ENCODE measurements around the gene HRH1. TPM values are rescaled to one million over a fixed set of nuclear protein-coding genes. Genes with fewer than 3 reads are reported as not detected.

Gene HRH1
- total and polyA plus RNA-seq, 4 donors, result 2.3 to 8.3 (median 4.6) TPM

GRCh38 chr3:11206316-11206715 lies 52.0 kb downstream of the HRH1 start:
- H3K27me3 ChIP-seq (ENCODE audit: control insufficient read depth in 3 of 3, insufficient read depth in 3 of 3, low read length in 2 of 3), result no peaks in the 10 kb centered on the region
- peaks cover 0 to 11% (median 0%) of the 10 kb centered on the region in 5 donors for H3K4me1 ChIP-seq (ENCODE audit: control insufficient read depth in 5 of 5, insufficient read depth in 5 of 5, low read length in 5 of 5)
- H3K9ac ChIP-seq (ENCODE audit: insufficient read depth in 1 of 2, low read length in 2 of 2), result no peak overlapping the region
- TF ChIP-seq CTCF (IDR thresholded peaks at IDR 0.05; ENCODE audit: control extremely low read depth, extremely low read depth), result no peak
- peak overlapping the region in 1 of 2 donors; percentile 5 for H3K27ac ChIP-seq (ENCODE audit: low read depth in 1 of 2, low read length in 1 of 2)
- no peaks in the 10 kb centered on the region for H3K9me3 ChIP-seq (ENCODE audit: control insufficient read depth in 4 of 4, insufficient read depth in 3 of 4, low read length in 3 of 4)
- H3K36me3 ChIP-seq (ENCODE audit: control insufficient read depth in 4 of 4, insufficient read depth in 4 of 4, low read length in 4 of 4), result no peaks in the 10 kb centered on the region
- no peak for DNase-seq
- no peak overlapping the region for H3K4me3 ChIP-seq
- WGBS, 2 donors, result 63 to 88% methylated on average over 8 of the region's 8 CpGs
- peak; percentile 49 for ATAC-seq (ENCODE audit: insufficient read depth, low FRiP score)

- no peak overlapping the region for H3K4me3 ChIP-seq
- DNase-seq (no peak), ATAC-seq (ENCODE audit: insufficient read depth, low FRiP score) (no peak)
- H3K4me1 ChIP-seq (ENCODE audit: control insufficient read depth in 5 of 5, insufficient read depth in 5 of 5, low read length in 5 of 5), result peaks cover 0 to 11% (median 0%) of the 10 kb centered on the region in 5 donors
- peaks cover 0 to 2% (median 0%) of the 10 kb centered on the region in 3 donors for H3K27me3 ChIP-seq (ENCODE audit: control insufficient read depth in 3 of 3, insufficient read depth in 3 of 3, low read length in 2 of 3)
- 88 to 91% methylated on average over 8 of the region's 8 CpGs for WGBS, 2 donors
- TF ChIP-seq CTCF (IDR thresholded peaks at IDR 0.05; ENCODE audit: control extremely low read depth, extremely low read depth), result no peak
- no peaks in the 10 kb centered on the region for H3K36me3 ChIP-seq (ENCODE audit: control insufficient read depth in 4 of 4, insufficient read depth in 4 of 4, low read length in 4 of 4)
- H3K27ac ChIP-seq (ENCODE audit: low read depth in 1 of 2, low read length in 1 of 2), result peak overlapping the region in 1 of 2 donors; percentile 5
- no peak overlapping the region for H3K9ac ChIP-seq (ENCODE audit: insufficient read depth in 1 of 2, low read length in 2 of 2)
- no peaks in the 10 kb centered on the region for H3K9me3 ChIP-seq (ENCODE audit: control insufficient read depth in 4 of 4, insufficient read depth in 3 of 4, low read length in 3 of 4)
Measured at GRCh38 chr3:11206953-11207352, 52.7 kb downstream of the HRH1 start.

- ATAC-seq (ENCODE audit: insufficient read depth, low FRiP score) (no peak), DNase-seq (no peak)
- peaks cover 0 to 3% (median 0%) of the 10 kb centered on the region in 3 donors for H3K27me3 ChIP-seq (ENCODE audit: control insufficient read depth in 3 of 3, insufficient read depth in 3 of 3, low read length in 2 of 3)
- H3K9ac ChIP-seq (ENCODE audit: insufficient read depth in 1 of 2, low read length in 2 of 2), result no peak overlapping the region
- no peak for TF ChIP-seq CTCF (IDR thresholded peaks at IDR 0.05; ENCODE audit: control extremely low read depth, extremely low read depth)
- H3K4me3 ChIP-seq, result no peak overlapping the region
- H3K27ac ChIP-seq (ENCODE audit: low read depth in 1 of 2, low read length in 1 of 2), result no peak overlapping the region
- H3K9me3 ChIP-seq (ENCODE audit: control insufficient read depth in 4 of 4, insufficient read depth in 3 of 4, low read length in 3 of 4), result no peaks in the 10 kb centered on the region
- H3K4me1 ChIP-seq (ENCODE audit: control insufficient read depth in 5 of 5, insufficient read depth in 5 of 5, low read length in 5 of 5), result peaks cover 0 to 10% (median 0%) of the 10 kb centered on the region in 5 donors
- WGBS, 2 donors, result 72 to 78% methylated on average over 9 of the region's 9 CpGs
- H3K36me3 ChIP-seq (ENCODE audit: control insufficient read depth in 4 of 4, insufficient read depth in 4 of 4, low read length in 4 of 4), result no peaks in the 10 kb centered on the region
Measured at GRCh38 chr3:11211531-11212298, 57.4 kb downstream of the HRH1 start.
